DOHH2 (cell line): Measurements from ENCODE around the gene TCN2.

Experiments
- CTCF ChIP-seq: fragments of 200-600 bp; sonication (generic); IDR thresholded peaks from one replicate; pipeline ENCODE4 v1.5.1; 2014; ENCODE audit warnings: antibody characterized with exemption, mild to moderate bottlenecking, low read depth, low read length; ENCODE audit not compliant: poor library complexity, severe bottlenecking
- EZH2phosphoT487 ChIP-seq: fragments of 200-600 bp; sonication (generic); IDR thresholded peaks from 2 replicates; pipeline ENCODE4 v1.6.1; 2017; ENCODE audit warnings: borderline replicate concordance, mild to moderate bottlenecking, antibody characterized with exemption, low read length, moderate library complexity, mixed read lengths

- no peak for TF ChIP-seq CTCF
- TF ChIP-seq EZH2phosphoT487, result no peak
These were observed 48.6 kb downstream of the TCN2 start for GRCh38 chr22:30655532-30655931.
